GM23338 (cell line): ENCODE measurements around the gene SMIM14. TPM values are rescaled to one million over a fixed set of nuclear protein-coding genes. Genes with fewer than 3 reads are reported as not detected.

Source experiments
- ATAC-seq: fragments of 200-7000 bp; cut with Tn5 transposase; 3 replicates; pipeline ENCODE4 v1.9.1; 2020
- DNase-seq: peaks from one replicate; pipeline ENCODE4 v3.0.0-alpha.2; 2015; ENCODE audit warnings: low spot score
- H2AFZ ChIP-seq: fragments of 200-600 bp; sonication (generic); 2 replicates; pipeline ENCODE4 v1.8.0; 2016; ENCODE audit warnings: antibody characterized with exemption, mild to moderate bottlenecking, moderate library complexity
- H3F3A ChIP-seq: fragments of 200-600 bp; sonication (generic); replicated peaks from 2 replicates; pipeline ENCODE4 v1.8.0; 2017; ENCODE audit warnings: antibody characterized with exemption, mixed run types, low read depth
- H3K27ac ChIP-seq: fragments of 200-600 bp; sonication (generic); 2 replicates; pipeline ENCODE4 v1.6.1; 2016; ENCODE audit warnings: low read depth
- H3K27me3 ChIP-seq: fragments of 200-600 bp; sonication (generic); 2 replicates; pipeline ENCODE4 v1.8.0; 2016; ENCODE audit warnings: mild to moderate bottlenecking, mixed run types, moderate library complexity; ENCODE audit not compliant: insufficient read depth
- H3K36me3 ChIP-seq: fragments of 200-600 bp; sonication (generic); 2 replicates; pipeline ENCODE4 v1.8.0; 2016; ENCODE audit warnings: mild to moderate bottlenecking; ENCODE audit not compliant: insufficient read depth
- H3K4me1 ChIP-seq: fragments of 200-600 bp; sonication (generic); 2 replicates; pipeline ENCODE4 v1.8.0; 2016; ENCODE audit warnings: mild to moderate bottlenecking, moderate library complexity; ENCODE audit not compliant: insufficient read depth
- H3K4me2 ChIP-seq: fragments of 200-600 bp; sonication (generic); 2 replicates; pipeline ENCODE4 v1.7.1; 2017; ENCODE audit warnings: mixed run types
- H3K4me3 ChIP-seq: fragments of 200-600 bp; sonication (generic); 2 replicates; pipeline ENCODE4 v1.6.1; 2016; ENCODE audit warnings: mixed run types
- H3K79me2 ChIP-seq: fragments of 200-600 bp; sonication (generic); replicated peaks from 2 replicates; pipeline ENCODE4 v1.8.0; 2017; ENCODE audit warnings: mild to moderate bottlenecking; ENCODE audit not compliant: insufficient read depth
- H3K9me2 ChIP-seq: fragments of 200-600 bp; sonication (generic); 2 replicates; pipeline ENCODE4 v1.8.0; 2017; ENCODE audit not compliant: insufficient read depth
- H4K20me1 ChIP-seq: fragments of 200-600 bp; sonication (generic); replicated peaks from 2 replicates; pipeline ENCODE4 v1.8.0; 2017; ENCODE audit warnings: mild to moderate bottlenecking; ENCODE audit not compliant: insufficient read depth
- H3K27ac Mint-ChIP-seq: 2 replicates; pipeline ENCODE4 v1.8.0; 2020; ENCODE audit warnings: inconsistent platforms, mild to moderate bottlenecking, moderate library complexity, mixed read lengths
- H3K27me3 Mint-ChIP-seq: 3 replicates; pipeline ENCODE4 v1.8.0; 2022; ENCODE audit warnings: low read depth, mild to moderate bottlenecking, moderate library complexity, mixed read lengths, inconsistent platforms; ENCODE audit not compliant: insufficient read depth, poor library complexity
- H3K36me3 Mint-ChIP-seq: 3 replicates; pipeline ENCODE4 v1.8.0; 2021; ENCODE audit warnings: low read depth, mild to moderate bottlenecking, inconsistent platforms, moderate library complexity, mixed read lengths
- H3K4me1 Mint-ChIP-seq: 3 replicates; pipeline ENCODE4 v1.8.0; 2020; ENCODE audit warnings: mild to moderate bottlenecking, inconsistent platforms, mixed read lengths
- H3K4me3 Mint-ChIP-seq: 3 replicates; pipeline ENCODE4 v1.8.0; 2021; ENCODE audit warnings: moderate library complexity, mild to moderate bottlenecking, inconsistent platforms, mixed read lengths
- H3K9me3 Mint-ChIP-seq: 3 replicates; pipeline ENCODE4 v1.8.0; 2020; ENCODE audit warnings: moderate library complexity, mild to moderate bottlenecking, inconsistent platforms, mixed read lengths
- CREB1 ChIP-seq: fragments of 250-450 bp; sonication (Bioruptor Pico); IDR thresholded peaks from 2 replicates; pipeline ENCODE4 v1.5.0; 2020; ENCODE audit warnings: low read depth, mild to moderate bottlenecking, moderate library complexity
- EZH2 ChIP-seq: fragments of 200-600 bp; sonication (generic); IDR thresholded peaks from one replicate; pipeline ENCODE4 v1.8.0; 2017; ENCODE audit warnings: antibody characterized with exemption, mild to moderate bottlenecking, low read depth; ENCODE audit not compliant: unreplicated experiment
- EZH2phosphoT487 ChIP-seq: fragments of 200-600 bp; sonication (generic); IDR thresholded peaks from one replicate; pipeline ENCODE4 v1.8.1; 2018; ENCODE audit warnings: antibody characterized with exemption; ENCODE audit not compliant: unreplicated experiment
- NANOG ChIP-seq: IDR thresholded peaks from 2 replicates; pipeline ENCODE4 v1.6.1; 2016; ENCODE audit warnings: antibody characterized with exemption, borderline replicate concordance
- POLR2AphosphoS5 ChIP-seq: IDR thresholded peaks from 2 replicates; pipeline ENCODE4 v1.6.1; 2016; ENCODE audit warnings: antibody characterized with exemption, low read depth
- STAT1 ChIP-seq: IDR thresholded peaks from one replicate; pipeline ENCODE4 v1.6.1; 2016; ENCODE audit warnings: antibody characterized with exemption; ENCODE audit not compliant: unreplicated experiment
- ZNF114 ChIP-seq: fragments of 250-450 bp; sonication (Bioruptor Pico); IDR thresholded peaks from 2 replicates; pipeline ENCODE4 v1.5.0; 2020; ENCODE audit warnings: mild to moderate bottlenecking, moderate library complexity
- ZNF331 ChIP-seq: fragments of 250-450 bp; sonication (Bioruptor Pico); IDR thresholded peaks from 2 replicates; pipeline ENCODE4 v1.5.0; 2020; ENCODE audit warnings: low read depth, mild to moderate bottlenecking, moderate library complexity
- polyA plus RNA-seq: library from polyadenylated mRNA; unstranded; fragments of >200 nt; fragmentation: Nextera tagmentation; extraction: Ambion mirVana; gene quantifications from 2 replicates; pipeline ENCODE4 v1.2.1, GENCODE V29; 2016
- total RNA-seq: library from RNA; depleted of rRNA; stranded (reverse); fragments of >200 nt; shearing (Covaris generic); gene quantifications from 2 replicates; pipeline ENCODE4 v1.2.3, GENCODE V29; 2014
- TF ChIP-seq, protein P1 (sequence below): fragments of 250-450 bp; sonication (Bioruptor Pico); IDR thresholded peaks from 2 replicates; pipeline ENCODE4 v1.5.0; 2020; ENCODE audit warnings: mild to moderate bottlenecking, moderate library complexity
- TF ChIP-seq, protein P2 (sequence below): IDR thresholded peaks from 2 replicates; pipeline ENCODE4 v1.6.1; 2016; ENCODE audit warnings: antibody characterized with exemption
- TF ChIP-seq, protein P3 (sequence below): IDR thresholded peaks from one replicate; pipeline ENCODE4 v1.6.1; 2018; ENCODE audit warnings: antibody characterized with exemption; ENCODE audit not compliant: unreplicated experiment

The SMIM14 gene
- total and polyA plus RNA-seq, 2 experiments from 2014 or later = 29.0 to 52.6 TPM

DNA sequence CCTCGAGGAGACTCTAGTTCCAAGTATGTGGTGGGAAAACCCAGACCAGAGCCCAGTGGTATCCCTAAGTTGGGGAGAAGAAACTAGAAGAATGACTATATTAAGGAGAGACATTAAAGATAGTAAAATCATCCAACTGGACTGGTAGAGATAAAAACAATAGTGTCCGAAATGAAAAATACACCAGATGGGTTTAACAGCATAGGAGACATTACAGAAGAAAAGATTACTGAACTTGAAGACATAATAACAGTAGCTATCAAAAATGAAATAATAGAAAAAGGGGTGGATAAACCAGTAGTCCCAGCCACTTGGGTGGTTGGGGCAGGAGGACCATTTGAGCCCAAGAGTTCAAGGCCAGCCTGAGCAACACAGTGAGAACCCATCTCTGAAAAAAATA lies 31.9 kb downstream of the SMIM14 start:
- no peaks in the 10 kb centered on the region for H3K4me1 Mint-ChIP-seq
- peaks cover 3% of the 10 kb centered on the region; the same call in 1 of the 2 replicates for H3K36me3 ChIP-seq

DNA sequence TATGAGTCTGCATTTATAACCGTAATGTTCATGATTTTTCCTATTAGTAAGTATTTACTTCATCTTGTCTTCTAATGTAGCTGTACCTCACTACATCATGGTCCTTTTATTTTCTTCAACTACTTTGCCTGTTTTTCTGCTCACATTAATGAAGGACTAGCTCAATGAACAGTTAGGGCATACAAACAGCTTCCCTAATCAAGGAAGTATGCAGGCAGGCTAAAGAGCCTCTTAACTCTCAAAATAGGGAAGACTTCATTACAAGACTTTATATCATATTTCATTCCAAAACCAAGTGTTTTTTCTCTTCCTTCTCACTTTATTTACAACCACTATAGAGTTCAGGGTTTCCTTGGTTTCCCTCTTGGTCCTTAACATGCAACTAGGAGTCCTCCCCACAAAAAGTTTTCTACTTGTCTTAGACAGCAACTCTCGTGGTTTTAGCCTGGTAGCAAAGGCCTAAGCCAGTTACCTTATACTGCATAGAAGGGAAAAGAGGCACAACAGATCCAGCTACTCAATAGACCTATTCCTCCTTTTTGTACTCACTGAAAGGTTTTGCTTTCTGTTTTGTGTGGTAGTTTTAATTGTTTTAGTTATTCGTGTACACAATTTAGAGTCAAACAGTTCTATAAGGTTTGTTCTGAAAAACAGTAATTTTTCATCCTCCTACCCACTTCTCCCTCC lies 40.8 kb downstream of the SMIM14 start:
- peaks cover 13% of the 10 kb centered on the region; the same call in 2 of the 3 replicates for H3K36me3 Mint-ChIP-seq
- no peak overlapping the region for H2AFZ ChIP-seq
- H3K4me3 Mint-ChIP-seq = no peak overlapping the region
- H3K36me3 ChIP-seq = no peaks in the 10 kb centered on the region
- no peaks in the 10 kb centered on the region for H4K20me1 ChIP-seq
- H3K9me2 ChIP-seq = no peaks in the 10 kb centered on the region
- ATAC-seq (no peak), DNase-seq (no peak)
- TF ChIP-seq, protein P1, sequence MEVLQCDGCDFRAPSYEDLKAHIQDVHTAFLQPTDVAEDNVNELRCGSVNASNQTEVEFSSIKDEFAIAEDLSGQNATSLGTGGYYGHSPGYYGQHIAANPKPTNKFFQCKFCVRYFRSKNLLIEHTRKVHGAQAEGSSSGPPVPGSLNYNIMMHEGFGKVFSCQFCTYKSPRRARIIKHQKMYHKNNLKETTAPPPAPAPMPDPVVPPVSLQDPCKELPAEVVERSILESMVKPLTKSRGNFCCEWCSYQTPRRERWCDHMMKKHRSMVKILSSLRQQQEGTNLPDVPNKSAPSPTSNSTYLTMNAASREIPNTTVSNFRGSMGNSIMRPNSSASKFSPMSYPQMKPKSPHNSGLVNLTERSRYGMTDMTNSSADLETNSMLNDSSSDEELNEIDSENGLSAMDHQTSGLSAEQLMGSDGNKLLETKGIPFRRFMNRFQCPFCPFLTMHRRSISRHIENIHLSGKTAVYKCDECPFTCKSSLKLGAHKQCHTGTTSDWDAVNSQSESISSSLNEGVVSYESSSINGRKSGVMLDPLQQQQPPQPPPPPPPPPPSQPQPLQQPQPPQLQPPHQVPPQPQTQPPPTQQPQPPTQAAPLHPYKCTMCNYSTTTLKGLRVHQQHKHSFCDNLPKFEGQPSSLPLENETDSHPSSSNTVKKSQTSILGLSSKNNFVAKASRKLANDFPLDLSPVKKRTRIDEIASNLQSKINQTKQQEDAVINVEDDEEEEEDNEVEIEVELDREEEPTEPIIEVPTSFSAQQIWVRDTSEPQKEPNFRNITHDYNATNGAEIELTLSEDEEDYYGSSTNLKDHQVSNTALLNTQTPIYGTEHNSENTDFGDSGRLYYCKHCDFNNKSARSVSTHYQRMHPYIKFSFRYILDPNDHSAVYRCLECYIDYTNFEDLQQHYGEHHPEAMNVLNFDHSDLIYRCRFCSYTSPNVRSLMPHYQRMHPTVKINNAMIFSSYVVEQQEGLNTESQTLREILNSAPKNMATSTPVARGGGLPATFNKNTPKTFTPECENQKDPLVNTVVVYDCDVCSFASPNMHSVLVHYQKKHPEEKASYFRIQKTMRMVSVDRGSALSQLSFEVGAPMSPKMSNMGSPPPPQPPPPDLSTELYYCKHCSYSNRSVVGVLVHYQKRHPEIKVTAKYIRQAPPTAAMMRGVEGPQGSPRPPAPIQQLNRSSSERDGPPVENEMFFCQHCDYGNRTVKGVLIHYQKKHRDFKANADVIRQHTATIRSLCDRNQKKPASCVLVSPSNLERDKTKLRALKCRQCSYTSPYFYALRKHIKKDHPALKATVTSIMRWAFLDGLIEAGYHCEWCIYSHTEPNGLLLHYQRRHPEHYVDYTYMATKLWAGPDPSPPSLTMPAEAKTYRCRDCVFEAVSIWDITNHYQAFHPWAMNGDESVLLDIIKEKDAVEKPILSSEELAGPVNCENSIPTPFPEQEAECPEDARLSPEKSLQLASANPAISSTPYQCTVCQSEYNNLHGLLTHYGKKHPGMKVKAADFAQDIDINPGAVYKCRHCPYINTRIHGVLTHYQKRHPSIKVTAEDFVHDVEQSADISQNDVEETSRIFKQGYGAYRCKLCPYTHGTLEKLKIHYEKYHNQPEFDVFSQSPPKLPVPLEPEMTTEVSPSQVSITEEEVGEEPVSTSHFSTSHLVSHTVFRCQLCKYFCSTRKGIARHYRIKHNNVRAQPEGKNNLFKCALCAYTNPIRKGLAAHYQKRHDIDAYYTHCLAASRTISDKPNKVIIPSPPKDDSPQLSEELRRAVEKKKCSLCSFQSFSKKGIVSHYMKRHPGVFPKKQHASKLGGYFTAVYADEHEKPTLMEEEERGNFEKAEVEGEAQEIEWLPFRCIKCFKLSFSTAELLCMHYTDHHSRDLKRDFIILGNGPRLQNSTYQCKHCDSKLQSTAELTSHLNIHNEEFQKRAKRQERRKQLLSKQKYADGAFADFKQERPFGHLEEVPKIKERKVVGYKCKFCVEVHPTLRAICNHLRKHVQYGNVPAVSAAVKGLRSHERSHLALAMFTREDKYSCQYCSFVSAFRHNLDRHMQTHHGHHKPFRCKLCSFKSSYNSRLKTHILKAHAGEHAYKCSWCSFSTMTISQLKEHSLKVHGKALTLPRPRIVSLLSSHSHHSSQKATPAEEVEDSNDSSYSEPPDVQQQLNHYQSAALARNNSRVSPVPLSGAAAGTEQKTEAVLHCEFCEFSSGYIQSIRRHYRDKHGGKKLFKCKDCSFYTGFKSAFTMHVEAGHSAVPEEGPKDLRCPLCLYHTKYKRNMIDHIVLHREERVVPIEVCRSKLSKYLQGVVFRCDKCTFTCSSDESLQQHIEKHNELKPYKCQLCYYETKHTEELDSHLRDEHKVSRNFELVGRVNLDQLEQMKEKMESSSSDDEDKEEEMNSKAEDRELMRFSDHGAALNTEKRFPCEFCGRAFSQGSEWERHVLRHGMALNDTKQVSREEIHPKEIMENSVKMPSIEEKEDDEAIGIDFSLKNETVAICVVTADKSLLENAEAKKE (CRISPR knock-in tag) = no peak
- TF ChIP-seq, protein P2, sequence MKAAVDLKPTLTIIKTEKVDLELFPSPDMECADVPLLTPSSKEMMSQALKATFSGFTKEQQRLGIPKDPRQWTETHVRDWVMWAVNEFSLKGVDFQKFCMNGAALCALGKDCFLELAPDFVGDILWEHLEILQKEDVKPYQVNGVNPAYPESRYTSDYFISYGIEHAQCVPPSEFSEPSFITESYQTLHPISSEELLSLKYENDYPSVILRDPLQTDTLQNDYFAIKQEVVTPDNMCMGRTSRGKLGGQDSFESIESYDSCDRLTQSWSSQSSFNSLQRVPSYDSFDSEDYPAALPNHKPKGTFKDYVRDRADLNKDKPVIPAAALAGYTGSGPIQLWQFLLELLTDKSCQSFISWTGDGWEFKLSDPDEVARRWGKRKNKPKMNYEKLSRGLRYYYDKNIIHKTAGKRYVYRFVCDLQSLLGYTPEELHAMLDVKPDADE = no peak
- no peak for TF ChIP-seq STAT1
- TF ChIP-seq CREB1 = no peak
- 0 out of 2 replicates have a peak, but pooled peaks cover 6% of the 10 kb centered on the region for H3F3A ChIP-seq
- no peak overlapping the region for H3K4me3 ChIP-seq
- no peak overlapping the region for H3K27ac ChIP-seq
- no peak overlapping the region for H3K27ac Mint-ChIP-seq
- no peaks in the 10 kb centered on the region for H3K27me3 ChIP-seq
- H3K4me1 ChIP-seq = no peaks in the 10 kb centered on the region
- H3K9me3 Mint-ChIP-seq = no peaks in the 10 kb centered on the region
- no peaks in the 10 kb centered on the region for H3K4me1 Mint-ChIP-seq
- H3K4me2 ChIP-seq = no peak overlapping the region
- H3K27me3 Mint-ChIP-seq = peaks cover 4% of the 10 kb centered on the region
- no peaks in the 10 kb centered on the region for H3K79me2 ChIP-seq

More for the DNA sequence above, 31.9 kb downstream of the SMIM14 start:
- Histone ChIP-seq H3F3A (no peaks in the 10 kb centered on the region), H2AFZ (no peak overlapping the region), H3K27me3 (no peaks in the 10 kb centered on the region), H4K20me1 (no peaks in the 10 kb centered on the region; the same call in 1 of the 2 replicates), H3K79me2 (no peaks in the 10 kb centered on the region), H3K4me2 (no peak overlapping the region), H3K4me1 (no peaks in the 10 kb centered on the region), H3K9me2 (no peaks in the 10 kb centered on the region), H3K4me3 (no peak overlapping the region), H3K27ac (no peak overlapping the region)
- DNase-seq (no peak), ATAC-seq (no peak)
- Mint-ChIP-seq H3K36me3 (peaks cover 22% of the 10 kb centered on the region; the same call in 2 of the 3 replicates), H3K27me3 (peaks cover 2% of the 10 kb centered on the region), H3K4me3 (no peak overlapping the region), H3K9me3 (no peaks in the 10 kb centered on the region), H3K27ac (no peak overlapping the region)
- TF ChIP-seq ZNF114 (CRISPR knock-in tag) (no peak), CREB1 (no peak), STAT1 (no peak), ZNF331 (no peak), POLR2AphosphoS5 (no peak), NANOG (no peak), EZH2 (no peak), EZH2phosphoT487 (no peak)
- TF ChIP-seq, protein P3, sequence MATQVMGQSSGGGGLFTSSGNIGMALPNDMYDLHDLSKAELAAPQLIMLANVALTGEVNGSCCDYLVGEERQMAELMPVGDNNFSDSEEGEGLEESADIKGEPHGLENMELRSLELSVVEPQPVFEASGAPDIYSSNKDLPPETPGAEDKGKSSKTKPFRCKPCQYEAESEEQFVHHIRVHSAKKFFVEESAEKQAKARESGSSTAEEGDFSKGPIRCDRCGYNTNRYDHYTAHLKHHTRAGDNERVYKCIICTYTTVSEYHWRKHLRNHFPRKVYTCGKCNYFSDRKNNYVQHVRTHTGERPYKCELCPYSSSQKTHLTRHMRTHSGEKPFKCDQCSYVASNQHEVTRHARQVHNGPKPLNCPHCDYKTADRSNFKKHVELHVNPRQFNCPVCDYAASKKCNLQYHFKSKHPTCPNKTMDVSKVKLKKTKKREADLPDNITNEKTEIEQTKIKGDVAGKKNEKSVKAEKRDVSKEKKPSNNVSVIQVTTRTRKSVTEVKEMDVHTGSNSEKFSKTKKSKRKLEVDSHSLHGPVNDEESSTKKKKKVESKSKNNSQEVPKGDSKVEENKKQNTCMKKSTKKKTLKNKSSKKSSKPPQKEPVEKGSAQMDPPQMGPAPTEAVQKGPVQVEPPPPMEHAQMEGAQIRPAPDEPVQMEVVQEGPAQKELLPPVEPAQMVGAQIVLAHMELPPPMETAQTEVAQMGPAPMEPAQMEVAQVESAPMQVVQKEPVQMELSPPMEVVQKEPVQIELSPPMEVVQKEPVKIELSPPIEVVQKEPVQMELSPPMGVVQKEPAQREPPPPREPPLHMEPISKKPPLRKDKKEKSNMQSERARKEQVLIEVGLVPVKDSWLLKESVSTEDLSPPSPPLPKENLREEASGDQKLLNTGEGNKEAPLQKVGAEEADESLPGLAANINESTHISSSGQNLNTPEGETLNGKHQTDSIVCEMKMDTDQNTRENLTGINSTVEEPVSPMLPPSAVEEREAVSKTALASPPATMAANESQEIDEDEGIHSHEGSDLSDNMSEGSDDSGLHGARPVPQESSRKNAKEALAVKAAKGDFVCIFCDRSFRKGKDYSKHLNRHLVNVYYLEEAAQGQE = no peak
